CD4-positive, CD25-positive, alpha-beta regulatory T cell (primary cell): ENCODE data around the gene PTPA. TPM values are rescaled to one million over a fixed set of nuclear protein-coding genes. Genes with fewer than 3 reads are reported as not detected.

Source experiments
- ATAC-seq, 2 donors: fragments of 150-1000 bp; cut with Tn5 transposase; one replicate each; pipeline ENCODE4 v1.10.0; 2021; ENCODE audit warnings: low read depth in 2 of 2, moderate number of reproducible peaks in 2 of 2, moderate library complexity in 1 of 2
- DNase-seq, 3 donors: peaks; one replicate each; pipeline versions ENCODE4 v3.0.0 to v3.0.0-alpha.2; 2012 to 2022; ENCODE audit warnings: mixed read lengths in 1 of 3
- H3K27ac ChIP-seq: one replicate; pipeline ENCODE4 v1.7.0; 2013; ENCODE audit warnings: mild to moderate bottlenecking, low read length; ENCODE audit not compliant: insufficient read depth, poor library complexity, severe bottlenecking
- H3K27me3 ChIP-seq: one replicate; pipeline ENCODE4 v1.7.0; 2013; ENCODE audit warnings: low read length; ENCODE audit not compliant: control insufficient read depth, insufficient read depth
- H3K36me3 ChIP-seq: one replicate; pipeline ENCODE4 v1.7.0; 2013; ENCODE audit warnings: mild to moderate bottlenecking, low read length, moderate library complexity; ENCODE audit not compliant: control insufficient read depth, insufficient read depth
- H3K4me1 ChIP-seq: 2 replicates; pipeline ENCODE4 v1.7.0; 2013; ENCODE audit warnings: mild to moderate bottlenecking, low read length; ENCODE audit not compliant: insufficient read depth, control insufficient read depth, poor library complexity, severe bottlenecking
- H3K4me3 ChIP-seq: one replicate; pipeline ENCODE4 v1.7.0; 2013; ENCODE audit warnings: low read depth, mild to moderate bottlenecking, low read length, moderate library complexity
- H3K9me3 ChIP-seq, 2 experiments: 1 replicate in 1 of 2; 2 replicates in 1 of 2; pipeline ENCODE4 v1.7.0; 2013; ENCODE audit warnings: low read length in 2 of 2, mild to moderate bottlenecking in 1 of 2, moderate library complexity in 1 of 2; ENCODE audit not compliant: control insufficient read depth in 2 of 2
- H3K27ac Mint-ChIP-seq, 3 donors: one replicate each; pipeline ENCODE4 v1.8.0; 2020 to 2022; ENCODE audit warnings: mild to moderate bottlenecking in 3 of 3, mixed read lengths in 3 of 3, moderate library complexity in 2 of 3
- H3K27me3 Mint-ChIP-seq: one replicate; pipeline ENCODE4 v1.8.0; 2022; ENCODE audit warnings: mild to moderate bottlenecking, mixed read lengths
- H3K36me3 Mint-ChIP-seq: one replicate; pipeline ENCODE4 v1.8.0; 2020; ENCODE audit warnings: mixed read lengths
- H3K4me1 Mint-ChIP-seq, 4 donors: one replicate each; pipeline ENCODE4 v1.8.0; 2020 to 2022; ENCODE audit warnings: mixed read lengths in 4 of 4, mild to moderate bottlenecking in 1 of 4
- H3K4me3 Mint-ChIP-seq, 4 donors: one replicate each; pipeline ENCODE4 v1.8.0; 2020 to 2022; ENCODE audit warnings: mild to moderate bottlenecking in 4 of 4, mixed read lengths in 4 of 4, moderate library complexity in 3 of 4
- H3K9me3 Mint-ChIP-seq, 7 donors: one replicate each; pipeline ENCODE4 v1.8.0; 2020 to 2022; ENCODE audit warnings: mixed read lengths in 7 of 7, mild to moderate bottlenecking in 3 of 7, moderate library complexity in 2 of 7
- polyA plus RNA-seq, 4 donors: library from polyadenylated mRNA; unstranded; fragments of 300-500 nt; fragmentation: Illumina TruSeq; gene quantifications; one replicate each; pipeline ENCODE4 v1.2.3, GENCODE V29; 2021
- total RNA-seq: library from RNA; stranded (reverse); gene quantifications from one replicate; pipeline ENCODE4 v1.2.3, GENCODE V29; 2022

Gene PTPA
- total and polyA plus RNA-seq, 5 donors from 2014 or later: 12.9 to 53.7 (median 16.7) TPM

DNA sequence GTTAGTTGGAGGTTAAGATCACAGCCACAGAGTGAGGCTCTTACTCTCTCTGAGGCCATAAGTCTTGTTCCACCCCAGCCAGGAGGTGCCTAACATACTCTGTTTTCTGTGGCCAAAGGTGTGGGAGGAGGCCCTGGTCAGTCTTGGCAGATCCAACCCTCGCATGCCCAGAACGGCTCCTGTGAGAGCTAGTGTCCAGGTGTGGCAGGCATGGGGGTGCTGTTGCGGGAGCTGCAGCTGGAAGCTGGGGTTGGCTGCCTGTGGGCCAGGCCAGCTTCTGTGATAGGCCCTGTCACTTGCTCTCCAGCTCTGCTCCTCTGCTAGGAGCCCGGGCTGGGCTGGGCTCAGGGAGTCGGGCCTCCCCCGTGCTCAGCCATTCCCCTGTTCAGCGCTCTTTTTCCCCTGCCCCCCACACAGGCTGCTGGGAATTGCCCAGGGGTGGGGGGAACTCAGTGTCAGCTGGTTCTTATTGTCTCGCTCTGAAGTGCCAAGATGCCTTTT, 35.3 kb downstream of the PTPA start:
- H3K27me3 ChIP-seq: no peaks in the 10 kb centered on the region
- peaks cover 26% of the 10 kb centered on the region for H3K36me3 Mint-ChIP-seq
- peaks cover 15% of the 10 kb centered on the region for H3K36me3 ChIP-seq
- no peak for DNase-seq
- no peaks in the 10 kb centered on the region for H3K27me3 Mint-ChIP-seq
- H3K9me3 ChIP-seq: no peaks in the 10 kb centered on the region
- peaks cover 4 to 15% (median 6%) of the 10 kb centered on the region in 4 donors for H3K4me1 Mint-ChIP-seq
- H3K4me3 Mint-ChIP-seq: no peak overlapping the region
- H3K4me3 ChIP-seq: no peak overlapping the region
- H3K9me3 Mint-ChIP-seq: no peaks in the 10 kb centered on the region
- H3K27ac ChIP-seq: no peak overlapping the region
- ATAC-seq: no peak
- no peak overlapping the region for H3K27ac Mint-ChIP-seq
- peaks cover 13% of the 10 kb centered on the region for H3K4me1 ChIP-seq

DNA sequence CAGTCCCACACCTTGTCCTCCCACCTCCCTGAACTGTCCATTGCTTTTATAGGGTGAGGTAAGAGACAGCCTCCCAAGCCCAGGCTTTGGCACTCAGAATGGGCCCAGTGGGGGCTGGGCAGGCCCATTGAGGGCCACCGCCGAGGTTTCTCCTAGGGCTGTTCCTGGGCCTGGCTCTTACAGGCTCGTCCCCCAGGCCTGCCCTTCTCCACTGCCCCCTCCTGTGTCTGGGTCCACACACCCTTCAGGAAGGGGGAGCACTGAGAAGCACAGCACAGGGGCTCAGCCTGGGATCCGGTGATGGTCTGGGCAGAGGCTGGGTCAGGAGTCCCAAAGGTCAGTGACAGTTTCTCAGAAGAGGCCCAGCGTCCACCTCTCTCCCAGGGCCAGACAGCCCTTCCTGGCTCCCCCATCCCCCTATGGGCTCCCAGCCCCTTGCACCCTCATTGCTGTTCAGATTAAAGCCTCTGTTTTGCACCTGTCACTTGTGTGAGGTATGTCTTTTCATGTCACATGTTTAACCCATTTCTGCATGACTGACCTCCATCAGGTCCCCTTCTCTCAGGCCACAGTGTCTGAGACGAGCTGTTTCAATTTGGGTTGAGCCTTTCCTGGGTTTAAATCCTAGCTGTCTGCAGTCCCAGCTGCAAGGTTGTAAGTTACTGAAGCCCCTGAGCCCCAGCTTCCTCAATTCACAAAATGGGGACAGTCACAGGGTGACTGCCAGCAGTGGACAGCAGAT, 37.4 kb downstream of the PTPA start:
- ATAC-seq (no peak), DNase-seq (no peak)
- no peaks in the 10 kb centered on the region for H3K4me1 ChIP-seq
- no peaks in the 10 kb centered on the region for H3K27me3 ChIP-seq
- Mint-ChIP-seq H3K27me3 (no peaks in the 10 kb centered on the region), H3K4me1 (peaks cover 0 to 2% (median 0%) of the 10 kb centered on the region in 4 donors), H3K4me3 (no peak overlapping the region), H3K36me3 (peaks cover 25% of the 10 kb centered on the region), H3K27ac (peak overlapping the region in 1 of 3 donors; percentile 75), H3K9me3 (no peaks in the 10 kb centered on the region)
- no peak overlapping the region for H3K4me3 ChIP-seq
- H3K36me3 ChIP-seq: peaks cover 10% of the 10 kb centered on the region
- H3K9me3 ChIP-seq: no peaks in the 10 kb centered on the region
- no peak overlapping the region for H3K27ac ChIP-seq

DNA sequence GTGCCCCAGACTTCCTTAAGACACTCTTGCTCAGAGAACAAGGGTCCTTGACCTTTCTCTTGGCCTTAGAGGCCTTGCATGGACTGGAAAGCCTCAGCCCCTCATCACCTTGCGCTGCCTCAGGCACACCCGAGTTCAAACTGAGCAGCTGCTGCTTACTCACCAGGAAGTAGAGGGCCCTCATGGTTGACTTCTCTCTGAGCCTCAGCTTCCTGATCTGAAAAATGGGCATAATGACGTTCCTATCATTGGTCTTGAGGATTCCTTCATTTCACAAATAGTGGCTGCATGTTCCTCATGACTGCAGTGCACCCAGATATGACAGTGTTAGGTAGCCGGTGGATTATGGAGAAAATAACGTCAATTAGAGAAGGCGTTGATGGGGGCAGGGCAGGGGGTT, 38.2 kb downstream of the PTPA start:
- ATAC-seq (no peak), DNase-seq (no peak)
- H3K27me3 Mint-ChIP-seq: no peaks in the 10 kb centered on the region
- Histone ChIP-seq H3K4me3 (no peak overlapping the region), H3K27ac (no peak overlapping the region), H3K27me3 (no peaks in the 10 kb centered on the region), H3K9me3 (no peaks in the 10 kb centered on the region), H3K36me3 (peaks cover 4% of the 10 kb centered on the region), H3K4me1 (no peaks in the 10 kb centered on the region)
- H3K4me1 Mint-ChIP-seq: no peaks in the 10 kb centered on the region
- H3K27ac Mint-ChIP-seq: peak overlapping the region in 1 of 3 donors; percentile 82
- H3K9me3 Mint-ChIP-seq: no peaks in the 10 kb centered on the region
- H3K36me3 Mint-ChIP-seq: peaks cover 25% of the 10 kb centered on the region
- no peak overlapping the region for H3K4me3 Mint-ChIP-seq

DNA sequence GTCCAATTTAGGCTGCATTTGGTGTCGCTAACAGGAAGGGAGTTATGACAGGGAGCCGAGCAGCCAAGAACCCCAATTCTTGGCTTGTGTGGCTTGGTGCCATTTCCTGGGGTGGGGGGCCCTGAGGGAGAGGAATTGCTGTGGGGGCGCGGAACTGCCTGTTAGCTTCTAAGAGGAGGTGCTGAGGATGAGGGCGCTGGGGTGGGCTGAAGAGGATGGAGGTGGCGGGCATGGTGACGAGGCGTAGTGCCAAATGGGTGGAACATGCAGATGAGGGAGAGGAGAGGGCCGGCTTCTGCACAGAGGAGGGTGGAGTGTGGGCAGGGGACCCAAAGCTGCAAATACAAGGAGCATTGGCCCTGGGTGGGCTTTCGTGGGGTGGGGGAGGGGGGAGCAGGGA, 38.9 kb downstream of the PTPA start:
- Histone ChIP-seq H3K4me1 (no peaks in the 10 kb centered on the region), H3K4me3 (no peak overlapping the region), H3K27me3 (no peaks in the 10 kb centered on the region), H3K36me3 (peaks cover 4% of the 10 kb centered on the region), H3K27ac (no peak overlapping the region), H3K9me3 (no peaks in the 10 kb centered on the region)
- Mint-ChIP-seq H3K4me3 (no peak overlapping the region), H3K27me3 (no peaks in the 10 kb centered on the region), H3K27ac (peak overlapping the region in 1 of 3 donors; percentile 6), H3K4me1 (no peaks in the 10 kb centered on the region), H3K36me3 (peaks cover 25% of the 10 kb centered on the region), H3K9me3 (no peaks in the 10 kb centered on the region)
- no peak for ATAC-seq
- DNase-seq: no peak

DNA sequence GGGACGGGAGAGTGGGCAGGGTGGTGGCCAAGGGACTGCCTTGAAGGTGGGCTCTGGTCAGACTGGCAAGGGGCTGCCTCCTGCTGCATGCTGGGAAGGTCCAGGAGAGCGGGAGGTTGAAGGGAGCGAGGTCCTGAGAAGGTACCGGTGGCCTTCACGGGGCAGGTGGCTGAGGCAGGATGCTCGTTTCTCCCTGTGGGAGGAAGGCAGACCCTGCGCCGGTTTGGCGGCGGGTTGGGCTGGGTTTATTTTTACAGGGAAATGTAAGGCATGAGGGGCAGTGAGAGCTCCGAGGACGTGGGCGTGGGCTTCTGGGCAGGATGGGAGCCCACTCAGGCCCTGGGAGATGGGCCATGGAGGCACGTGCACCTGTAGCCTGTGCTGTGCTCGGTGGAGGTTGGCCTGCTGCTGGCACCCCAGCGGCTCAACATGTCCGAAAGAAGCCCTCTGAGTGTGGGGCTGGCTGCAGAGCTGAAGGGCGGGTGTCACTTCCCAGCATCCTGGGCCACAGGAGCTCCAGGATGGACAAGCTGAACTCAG, 39.5 kb downstream of the PTPA start:
- DNase-seq (no peak), ATAC-seq (no peak)
- no peaks in the 10 kb centered on the region for H3K4me1 Mint-ChIP-seq
- no peaks in the 10 kb centered on the region for H3K27me3 Mint-ChIP-seq
- no peak overlapping the region for H3K4me3 Mint-ChIP-seq
- H3K36me3 Mint-ChIP-seq: peaks cover 25% of the 10 kb centered on the region
- Histone ChIP-seq H3K27me3 (no peaks in the 10 kb centered on the region), H3K4me1 (no peaks in the 10 kb centered on the region), H3K27ac (no peak overlapping the region), H3K36me3 (peaks cover 4% of the 10 kb centered on the region), H3K9me3 (no peaks in the 10 kb centered on the region), H3K4me3 (no peak overlapping the region)
- no peaks in the 10 kb centered on the region for H3K9me3 Mint-ChIP-seq
- H3K27ac Mint-ChIP-seq: no peak overlapping the region

DNA sequence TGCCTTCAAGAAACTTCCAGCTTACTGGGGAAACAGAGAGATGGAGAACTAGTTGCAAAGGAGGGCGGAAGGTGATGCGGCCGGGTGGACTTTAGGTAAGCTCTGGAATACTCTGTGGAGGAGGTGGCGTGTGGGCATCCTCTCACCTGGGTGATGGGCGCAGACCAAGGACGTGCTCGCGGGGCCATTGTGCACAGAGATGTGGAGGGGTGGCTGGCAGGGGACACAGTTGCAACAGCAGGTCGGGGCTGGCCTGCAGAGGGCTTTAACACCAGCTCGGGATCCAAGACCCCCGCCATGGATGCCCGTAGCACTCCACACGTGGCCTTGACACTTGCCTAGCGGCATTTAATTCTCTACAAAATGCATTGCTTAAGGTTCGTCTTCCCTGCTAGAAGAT, 40.3 kb downstream of the PTPA start:
- no peak overlapping the region for H3K4me3 Mint-ChIP-seq
- no peaks in the 10 kb centered on the region for H3K4me1 Mint-ChIP-seq
- H3K4me3 ChIP-seq: no peak overlapping the region
- no peaks in the 10 kb centered on the region for H3K27me3 ChIP-seq
- no peaks in the 10 kb centered on the region for H3K27me3 Mint-ChIP-seq
- peaks cover 25% of the 10 kb centered on the region for H3K36me3 Mint-ChIP-seq
- H3K36me3 ChIP-seq: peaks cover 4% of the 10 kb centered on the region
- H3K9me3 Mint-ChIP-seq: no peaks in the 10 kb centered on the region
- no peak for ATAC-seq
- no peaks in the 10 kb centered on the region for H3K9me3 ChIP-seq
- no peaks in the 10 kb centered on the region for H3K4me1 ChIP-seq
- H3K27ac ChIP-seq: no peak overlapping the region
- no peak for DNase-seq
- H3K27ac Mint-ChIP-seq: peak overlapping the region in 1 of 3 donors; percentile 71

DNA sequence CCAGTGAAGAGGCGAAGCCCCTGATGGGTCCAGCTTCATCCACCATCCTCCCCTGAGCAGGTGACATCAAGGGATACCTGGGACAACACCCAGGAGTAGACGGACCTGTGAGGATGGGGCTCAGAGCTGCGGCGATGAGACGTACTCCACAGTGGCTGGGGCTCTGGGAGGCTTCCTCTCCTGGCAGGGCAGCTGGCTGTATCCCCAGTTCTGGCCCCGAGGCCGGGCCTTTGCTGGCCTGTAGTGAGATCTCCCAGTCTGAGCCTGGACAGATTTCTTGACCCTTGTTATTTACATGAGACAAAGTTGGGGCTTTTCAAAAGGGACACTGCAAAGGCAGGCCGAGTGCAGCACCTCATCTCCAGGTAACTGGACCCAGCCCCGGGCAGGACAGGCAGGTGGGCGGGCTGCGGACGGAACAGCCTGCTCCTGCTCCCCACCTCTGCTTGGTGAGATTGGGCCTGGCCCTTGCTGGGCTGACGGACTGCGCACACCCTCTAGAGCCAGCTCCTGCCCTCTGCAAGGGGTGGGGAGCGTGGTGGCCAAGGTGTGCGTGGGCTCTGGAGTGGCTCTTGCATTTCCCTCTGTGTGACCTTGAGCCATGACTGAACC, 43.8 kb downstream of the PTPA start:
- H3K4me3 Mint-ChIP-seq: no peak overlapping the region
- no peak for DNase-seq
- Histone ChIP-seq H3K9me3 (no peaks in the 10 kb centered on the region), H3K4me1 (no peaks in the 10 kb centered on the region), H3K27ac (no peak overlapping the region), H3K36me3 (peaks cover 4% of the 10 kb centered on the region), H3K27me3 (no peaks in the 10 kb centered on the region), H3K4me3 (no peak overlapping the region)
- H3K9me3 Mint-ChIP-seq: no peaks in the 10 kb centered on the region
- H3K27me3 Mint-ChIP-seq: no peaks in the 10 kb centered on the region
- peak in 1 of 2 donors; percentile 34 for ATAC-seq
- H3K4me1 Mint-ChIP-seq: no peaks in the 10 kb centered on the region
- H3K27ac Mint-ChIP-seq: no peak overlapping the region
- peaks cover 16% of the 10 kb centered on the region for H3K36me3 Mint-ChIP-seq
